HepG2 (cell line): Measurements from ENCODE around the gene OR1F1. TPM values are rescaled to one million over a fixed set of nuclear protein-coding genes. Genes with fewer than 3 reads are reported as not detected.

Experiments used
- CTCF ChIP-seq: sonication (generic); formaldehyde crosslinking; IDR thresholded peaks from 2 replicates; pipeline ENCODE4 v1.5.0; 2020; ENCODE audit warnings: mild to moderate bottlenecking, missing genetic modification reagents, moderate library complexity
- GTF3A ChIP-seq: sonication (generic); formaldehyde crosslinking; conservative IDR thresholded peaks from 2 replicates; pipeline ENCODE4 v1.4.0; 2020; ENCODE audit warnings: mild to moderate bottlenecking, missing genetic modification reagents
- MAFG ChIP-seq: sonication (generic); formaldehyde crosslinking; IDR thresholded peaks from 2 replicates; pipeline ENCODE4 v1.5.1; 2020; ENCODE audit warnings: mild to moderate bottlenecking, missing genetic modification reagents
- MNT ChIP-seq: fragments of 450-650 bp; IDR thresholded peaks from 2 replicates; pipeline ENCODE4 v1.6.1; 2016
- UBTF ChIP-seq: sonication (generic); formaldehyde crosslinking; IDR thresholded peaks from 2 replicates; pipeline ENCODE4 v1.4.0; 2020; ENCODE audit warnings: mild to moderate bottlenecking, missing genetic modification reagents
- polyA plus RNA-seq, 8 experiments: library from polyadenylated mRNA; depleted of rRNA in 3 of 8; stranded (reverse) in 7 of 8; unstranded in 1 of 8; fragments of >200 nt; fragmentation: Illumina TruSeq in 4 of 8; extraction: Trizol in 4 of 8; gene quantifications; 2 replicates each; pipeline versions ENCODE4 v1.2.1 to v1.2.3, GENCODE V29; 2011 to 2016; ENCODE audit warnings: low read depth in 4 of 8, missing spikeins in 1 of 8, mixed read lengths in 1 of 8; ENCODE audit not compliant: insufficient read depth in 1 of 8
- total RNA-seq, 5 experiments: library from RNA; depleted of rRNA; stranded (reverse); fragments of >200 nt; fragmentation: Illumina TruSeq; extraction: Trizol; gene quantifications; 2 replicates each; pipeline ENCODE4 v1.2.3, GENCODE V29; 2016; ENCODE audit warnings: low read depth in 1 of 5

The OR1F1 gene
- total and polyA plus RNA-seq, 2 of the 13 experiments (the other 11 are each of a cell fraction or from before 2014, with no cell fraction given), result 0.90 TPM; not detected in 1

- TF ChIP-seq UBTF (CRISPR knock-in tag) (peak; percentile 13), MNT (no peak), GTF3A (CRISPR knock-in tag) (no peak), CTCF (CRISPR knock-in tag) (no peak), MAFG (CRISPR knock-in tag) (no peak)
Measured at GRCh38 chr16:3157229-3158025, 30.6 kb upstream of the OR1F1 start (continued).
